Right lobe of liver (tissue), 6 donors: Measurements from ENCODE around the gene DCTN3. TPM values are rescaled to one million over a fixed set of nuclear protein-coding genes. Genes with fewer than 3 reads are reported as not detected.

Experiments used
- ATAC-seq, 4 donors: fragments of 200-7000 bp; cut with Tn5 transposase; one replicate each; pipeline ENCODE4 v1.9.1; 2020; ENCODE audit warnings: mild to moderate bottlenecking in 4 of 4, moderate library complexity in 4 of 4
- DNase-seq, 3 donors: peaks; one replicate each; pipeline ENCODE4 v3.0.0-alpha.2; 2020
- H3K27ac ChIP-seq, 3 donors: fragments of 200-600 bp; one replicate each; pipeline ENCODE4 v1.8.0; 2022
- H3K27me3 ChIP-seq, 2 donors: fragments of 200-600 bp; one replicate each; pipeline ENCODE4 v1.8.0; 2022
- H3K36me3 ChIP-seq, 4 donors: fragments of 200-600 bp; sonication (generic) in 1 of 4; one replicate each; pipeline versions ENCODE4 v1.5.1 to v1.8.0; 2017 to 2022; ENCODE audit warnings: control low read depth in 1 of 4
- H3K4me1 ChIP-seq, 4 donors: fragments of 200-600 bp; sonication (generic) in 1 of 4; one replicate each; pipeline versions ENCODE4 v1.5.1 to v1.8.0; 2017 to 2022; ENCODE audit warnings: control low read depth in 1 of 4
- H3K4me3 ChIP-seq, 3 donors: fragments of 200-600 bp; one replicate each; pipeline ENCODE4 v1.8.0; 2022
- H3K9me3 ChIP-seq, 4 donors: fragments of 200-600 bp; sonication (generic) in 1 of 4; one replicate each; pipeline versions ENCODE4 v1.5.1 to v1.8.0; 2017 to 2022; ENCODE audit warnings: control low read depth in 1 of 4
- POLR2A ChIP-seq: fragments of 450-650 bp; IDR thresholded peaks from one replicate; pipeline ENCODE4 v1.6.1; 2017; ENCODE audit warnings: antibody characterized with exemption, mild to moderate bottlenecking
- WGBS: methylation state at CpG from one replicate; pipeline ENCODE4 v1.1.6; 2018; ENCODE audit warnings: low coverage, low lambda C conversion rate; ENCODE audit not compliant: insufficient coverage; ENCODE audit errors: missing lambda C conversion rate; 5-methylcytosine and 5-hydroxymethylcytosine counted together
- intact Hi-C, 2 donors: fragments of 100-400 bp; cut with DNase I; formaldehyde crosslinking; loops; one replicate each; pipeline versions ENCODE4 v1.11.2 to v1.14.1; 2022
- total RNA-seq, 6 experiments: library from RNA; depleted of rRNA in 2 of 6; stranded (reverse); fragments of >200 nt in 2 of 6; fragmentation: NEBNext Ultra II Directional in 3 of 6; extraction: Animal tissue kit (Norgen Biotek cat#: 25700) in 3 of 6; gene quantifications; one replicate each; pipeline versions ENCODE4 v1.1.0 to v1.2.4, GENCODE V29; 2016 to 2023
- TF ChIP-seq, protein P1 (sequence below), 4 donors: fragments of 200-600 bp in 3 of 4; fragments of 450-650 bp in 1 of 4; IDR thresholded peaks; one replicate each; pipeline versions ENCODE4 v1.5.1 to v1.8.0; 2016 to 2022; ENCODE audit warnings: antibody characterized with exemption in 4 of 4, mild to moderate bottlenecking in 2 of 4
- donor health status: DM: no; HTN: yes; CAD: no.
- donor health status: DM: no; HTN: no; CAD: no.
- donor health status: DM: no; HTN: no; CAD: no.
- donor health status: DM: no; HTN: yes; CAD: no.
- donor health status: DM: no; HTN: yes; CAD: no.

Gene DCTN3
- total RNA-seq, 6 experiments from 2014 or later = 26.4 to 36.8 (median 32.7) TPM

DNA sequence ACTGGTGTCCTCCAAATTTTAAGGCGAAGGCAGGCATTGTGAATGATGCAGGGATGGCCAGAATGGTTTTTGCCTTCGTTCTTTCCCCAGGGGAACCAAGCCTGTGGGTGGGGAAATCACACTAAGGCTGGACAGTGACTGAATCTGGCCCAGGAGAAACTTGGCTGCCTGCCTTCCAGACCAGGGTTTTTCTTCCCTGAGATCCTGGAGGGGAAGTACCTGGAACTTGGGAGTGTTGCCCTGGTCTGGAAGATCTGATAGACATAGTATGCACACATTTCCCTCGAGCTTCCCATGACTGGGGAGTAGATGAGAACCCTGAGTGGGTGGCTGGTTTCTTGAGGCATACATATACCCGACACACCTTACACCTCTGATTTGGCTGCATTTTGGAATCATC, 31.0 kb upstream of the DCTN3 start:
- TF ChIP-seq, protein P1, sequence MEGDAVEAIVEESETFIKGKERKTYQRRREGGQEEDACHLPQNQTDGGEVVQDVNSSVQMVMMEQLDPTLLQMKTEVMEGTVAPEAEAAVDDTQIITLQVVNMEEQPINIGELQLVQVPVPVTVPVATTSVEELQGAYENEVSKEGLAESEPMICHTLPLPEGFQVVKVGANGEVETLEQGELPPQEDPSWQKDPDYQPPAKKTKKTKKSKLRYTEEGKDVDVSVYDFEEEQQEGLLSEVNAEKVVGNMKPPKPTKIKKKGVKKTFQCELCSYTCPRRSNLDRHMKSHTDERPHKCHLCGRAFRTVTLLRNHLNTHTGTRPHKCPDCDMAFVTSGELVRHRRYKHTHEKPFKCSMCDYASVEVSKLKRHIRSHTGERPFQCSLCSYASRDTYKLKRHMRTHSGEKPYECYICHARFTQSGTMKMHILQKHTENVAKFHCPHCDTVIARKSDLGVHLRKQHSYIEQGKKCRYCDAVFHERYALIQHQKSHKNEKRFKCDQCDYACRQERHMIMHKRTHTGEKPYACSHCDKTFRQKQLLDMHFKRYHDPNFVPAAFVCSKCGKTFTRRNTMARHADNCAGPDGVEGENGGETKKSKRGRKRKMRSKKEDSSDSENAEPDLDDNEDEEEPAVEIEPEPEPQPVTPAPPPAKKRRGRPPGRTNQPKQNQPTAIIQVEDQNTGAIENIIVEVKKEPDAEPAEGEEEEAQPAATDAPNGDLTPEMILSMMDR (IDR thresholded peaks at IDR 0.05) = no peak
- TF ChIP-seq POLR2A = no peak
- peaks cover 0 to 46% (median 20%) of the 10 kb centered on the region in 4 donors for H3K4me1 ChIP-seq
- peaks cover 0 to 17% (median 9%) of the 10 kb centered on the region in 4 donors for H3K36me3 ChIP-seq
- ATAC-seq (peak; percentile 2 to 24 (median 16)), DNase-seq (peak in 2 of 3 donors; percentile 69 to 82)
- peak overlapping the region; percentile 14 to 59 (median 23) for H3K4me3 ChIP-seq
- intact Hi-C loops = no loop called here
- H3K27me3 ChIP-seq = no peaks in the 10 kb centered on the region
- peak overlapping the region; percentile 18 to 77 (median 45) for H3K27ac ChIP-seq
- no peaks in the 10 kb centered on the region for H3K9me3 ChIP-seq
- 19% methylated on average over 3 of the region's 4 CpGs for WGBS

- Histone ChIP-seq H3K9me3 (no peaks in the 10 kb centered on the region), H3K27ac (peak overlapping the region in 2 of 3 donors; percentile 18 to 77), H3K36me3 (peaks cover 0 to 17% (median 9%) of the 10 kb centered on the region in 4 donors), H3K4me1 (peaks cover 0 to 50% (median 22%) of the 10 kb centered on the region in 4 donors), H3K27me3 (no peaks in the 10 kb centered on the region), H3K4me3 (peak overlapping the region in 1 of 3 donors; percentile 59)
- TF ChIP-seq, protein P1 (IDR thresholded peaks at IDR 0.05) = no peak
- TF ChIP-seq POLR2A = no peak
- ATAC-seq = peak in 1 of 4 donors; percentile 0
- peak; percentile 57 to 83 (median 76) for DNase-seq
- WGBS = 0% methylated on average over 2 of the region's 5 CpGs
- intact Hi-C loops = no loop called here
These were observed 30.5 kb upstream of the DCTN3 start for GRCh38 chr9:34650816-34651215.

- Histone ChIP-seq H3K9me3 (no peaks in the 10 kb centered on the region), H3K36me3 (peaks cover 0 to 17% (median 9%) of the 10 kb centered on the region in 4 donors), H3K27me3 (no peaks in the 10 kb centered on the region), H3K4me1 (peaks cover 0 to 70% (median 30%) of the 10 kb centered on the region in 4 donors), H3K27ac (no peak overlapping the region), H3K4me3 (no peak overlapping the region)
- intact Hi-C loops = no loop called here
- ATAC-seq (no peak), DNase-seq (no peak)
- no peak for TF ChIP-seq POLR2A
- TF ChIP-seq, protein P1 (IDR thresholded peaks at IDR 0.05) = no peak
- WGBS = 81% methylated on average over 5 of the region's 8 CpGs
These were observed 28.4 kb upstream of the DCTN3 start for GRCh38 chr9:34648673-34649072.

- intact Hi-C loops = no loop called here
- peak overlapping the region; percentile 64 to 95 (median 74) for H3K4me3 ChIP-seq
- H3K9me3 ChIP-seq = no peaks in the 10 kb centered on the region
- peaks cover 0 to 65% (median 26%) of the 10 kb centered on the region in 4 donors for H3K4me1 ChIP-seq
- no peak for ATAC-seq
- TF ChIP-seq, protein P1 (IDR thresholded peaks at IDR 0.05) = no peak
- no peak for TF ChIP-seq POLR2A
- H3K36me3 ChIP-seq = peaks cover 0 to 17% (median 9%) of the 10 kb centered on the region in 4 donors
- DNase-seq = no peak
- 20% methylated on average over 9 of the region's 10 CpGs for WGBS
- H3K27ac ChIP-seq = peak overlapping the region; percentile 70 to 87 (median 83)
- H3K27me3 ChIP-seq = no peaks in the 10 kb centered on the region
These were observed 27.4 kb upstream of the DCTN3 start for GRCh38 chr9:34647651-34648050.
